Measurements from ENCODE around the gene SETX.

GRCh38 chr9:132274861-132275260 lies 79.9 kb downstream of the SETX start:
- no peak for TF ChIP-seq ZNF248 (tag by site-specific recombination; IDR thresholded peaks at IDR 0.05)
- no peak for TF ChIP-seq CTCF (tag by site-specific recombination; IDR thresholded peaks at IDR 0.05)
- TF ChIP-seq ZNF518A (tag by site-specific recombination; conservative IDR thresholded peaks at IDR 0.05; ENCODE audit: low read depth) = no peak
- TF ChIP-seq ZFP69B (tag by site-specific recombination; IDR thresholded peaks at IDR 0.05) = no peak

Data from HEK293 (cell line).